Measurements from ENCODE around the gene PROM1.

- TF ChIP-seq CTCF (conservative IDR thresholded peaks at IDR 0.05; ENCODE audit: low read depth in 2 of 2) (no peak), EZH2phosphoT487 (IDR thresholded peaks at IDR 0.05; ENCODE audit: unreplicated experiment) (no peak)
Observed at GRCh38 chr4:16007471-16008095, 76.2 kb downstream of the PROM1 start.
